Caco-2 (cell line): ENCODE results near the gene CALCOCO2. TPM values are rescaled to one million over a fixed set of nuclear protein-coding genes. Genes with fewer than 3 reads are reported as not detected.
"Not testable (repeated sequence)": the region's sequence is repeated elsewhere in the genome, so short reads cannot be mapped to it uniquely, and the experiment has no call there.

Source experiments
- BruUV-seq: library from RNA; stranded (reverse); fragments of 400-500 nt; replicated peaks from 2 replicates; lab custom pipeline; 2021; lab: Mats Ljungman, UMichigan
- CTCF ChIA-PET: fragments of 300-600 bp; sonication (Branson Sonifier 250); formaldehyde crosslinking; loops from one replicate; lab custom pipeline; 2022; ENCODE audit warnings: antibody characterized with exemption; lab: Charles Lee
- POLR2A ChIA-PET: fragments of 300-600 bp; sonication (Branson Sonifier 250); formaldehyde crosslinking; loops from one replicate; lab custom pipeline; 2022; ENCODE audit warnings: antibody characterized with exemption; lab: Charles Lee
- DNase-seq, 2 experiments: peaks; one replicate each; pipeline versions ENCODE4 v3.0.0 to v3.0.0-alpha.2; 2020 to 2022
- H3K27me3 ChIP-seq: replicated peaks from 2 replicates; pipeline ENCODE4 v1.6.0; 2011; ENCODE audit warnings: low read length; ENCODE audit not compliant: control insufficient read depth, insufficient read depth
- H3K36me3 ChIP-seq: 2 replicates; pipeline ENCODE4 v1.5.1; 2011; ENCODE audit warnings: low read length; ENCODE audit not compliant: control insufficient read depth, insufficient read depth
- H3K4me1 ChIP-seq: fragments of 250-450 bp; sonication (Bioruptor Pico); 2 replicates; pipeline ENCODE4 v1.5.1; 2020; ENCODE audit warnings: mild to moderate bottlenecking
- H3K4me3 ChIP-seq: 2 replicates; pipeline ENCODE4 v1.5.1; 2011; ENCODE audit warnings: low read depth, mild to moderate bottlenecking, control low read depth, low read length
- H3K9me3 ChIP-seq: fragments of 250-450 bp; sonication (Bioruptor Pico); 2 replicates; pipeline ENCODE4 v1.5.1; 2020; ENCODE audit warnings: mild to moderate bottlenecking, moderate library complexity
- H3K27ac Mint-ChIP-seq: one replicate; pipeline ENCODE4 v1.8.0; 2022; ENCODE audit warnings: mixed read lengths; ENCODE audit not compliant: unreplicated experiment
- H3K27me3 Mint-ChIP-seq: one replicate; pipeline ENCODE4 v1.8.0; 2022; ENCODE audit warnings: mixed read lengths; ENCODE audit not compliant: insufficient read depth, unreplicated experiment
- H3K36me3 Mint-ChIP-seq: one replicate; pipeline ENCODE4 v1.8.0; 2022; ENCODE audit warnings: mild to moderate bottlenecking, mixed read lengths; ENCODE audit not compliant: insufficient read depth, unreplicated experiment
- H3K4me1 Mint-ChIP-seq: one replicate; pipeline ENCODE4 v1.8.0; 2022; ENCODE audit warnings: low read depth, mixed read lengths; ENCODE audit not compliant: unreplicated experiment
- H3K4me3 Mint-ChIP-seq: one replicate; pipeline ENCODE4 v1.8.0; 2022; ENCODE audit warnings: mild to moderate bottlenecking, moderate library complexity, mixed read lengths; ENCODE audit not compliant: unreplicated experiment
- H3K9me3 Mint-ChIP-seq: one replicate; pipeline ENCODE4 v1.8.0; 2022; ENCODE audit warnings: mixed read lengths; ENCODE audit not compliant: unreplicated experiment
- intact Hi-C: fragments of 100-400 bp; cut with micrococcal nuclease; formaldehyde crosslinking; loops from one replicate; pipeline ENCODE4 v1.10.0; 2022; ENCODE audit not compliant: unreplicated experiment
- total RNA-seq: library from RNA; stranded (reverse); gene quantifications from 2 replicates; pipeline ENCODE4 v1.2.3, GENCODE V29; 2022
- TF ChIP-seq, protein P1 (sequence below), 2 experiments: fragments of 200-600 bp in 1 of 2; IDR thresholded peaks; 1 replicate in 1 of 2; 2 replicates in 1 of 2; pipeline versions ENCODE4 v1.5.1 to v1.8.0; 2011 to 2022; ENCODE audit warnings: antibody characterized with exemption in 1 of 2, control low read depth in 1 of 2, inconsistent platforms in 1 of 2, low read depth in 1 of 2, low read length in 1 of 2, mild to moderate bottlenecking in 1 of 2, moderate library complexity in 1 of 2; ENCODE audit not compliant: insufficient read depth in 1 of 2, severe bottlenecking in 1 of 2, unreplicated experiment in 1 of 2

The CALCOCO2 gene
- total RNA-seq, 1 experiment from 2014 or later = 233 TPM

- Histone ChIP-seq H3K9me3 (no peaks in the 10 kb centered on the region), H3K36me3 (no peaks in the 10 kb centered on the region), H3K4me3 (no peak overlapping the region), H3K4me1 (peaks cover 10% of the 10 kb centered on the region), H3K27me3 (no peaks in the 10 kb centered on the region)
- H3K27ac Mint-ChIP-seq = no peak overlapping the region
- no peak for DNase-seq
- H3K4me1 Mint-ChIP-seq = peaks cover 12% of the 10 kb centered on the region
- ChIA-PET POLR2A (no interaction called here), CTCF (interaction anchor here (0.5 to 31.3 kb wide), 6 partner anchors 10 to 242 kb away, joined by 3 to 1184 read pairs (median 5); no protein-coding TSS in a partner anchor)
- TF ChIP-seq, protein P1, sequence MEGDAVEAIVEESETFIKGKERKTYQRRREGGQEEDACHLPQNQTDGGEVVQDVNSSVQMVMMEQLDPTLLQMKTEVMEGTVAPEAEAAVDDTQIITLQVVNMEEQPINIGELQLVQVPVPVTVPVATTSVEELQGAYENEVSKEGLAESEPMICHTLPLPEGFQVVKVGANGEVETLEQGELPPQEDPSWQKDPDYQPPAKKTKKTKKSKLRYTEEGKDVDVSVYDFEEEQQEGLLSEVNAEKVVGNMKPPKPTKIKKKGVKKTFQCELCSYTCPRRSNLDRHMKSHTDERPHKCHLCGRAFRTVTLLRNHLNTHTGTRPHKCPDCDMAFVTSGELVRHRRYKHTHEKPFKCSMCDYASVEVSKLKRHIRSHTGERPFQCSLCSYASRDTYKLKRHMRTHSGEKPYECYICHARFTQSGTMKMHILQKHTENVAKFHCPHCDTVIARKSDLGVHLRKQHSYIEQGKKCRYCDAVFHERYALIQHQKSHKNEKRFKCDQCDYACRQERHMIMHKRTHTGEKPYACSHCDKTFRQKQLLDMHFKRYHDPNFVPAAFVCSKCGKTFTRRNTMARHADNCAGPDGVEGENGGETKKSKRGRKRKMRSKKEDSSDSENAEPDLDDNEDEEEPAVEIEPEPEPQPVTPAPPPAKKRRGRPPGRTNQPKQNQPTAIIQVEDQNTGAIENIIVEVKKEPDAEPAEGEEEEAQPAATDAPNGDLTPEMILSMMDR (IDR thresholded peaks at IDR 0.05; ENCODE audit: insufficient read depth in 1 of 2, low read depth in 1 of 2, low read length in 1 of 2, severe bottlenecking in 1 of 2, unreplicated experiment in 1 of 2) = no peak
- peak overlapping the region; percentile 8 for H3K4me3 Mint-ChIP-seq
- intact Hi-C loops = no loop called here
- H3K27me3 Mint-ChIP-seq = peaks cover 2% of the 10 kb centered on the region
- H3K36me3 Mint-ChIP-seq = no peaks in the 10 kb centered on the region
- no TSS peak for BruUV-seq
- H3K9me3 Mint-ChIP-seq = no peaks in the 10 kb centered on the region
Observed at GRCh38 chr17:48818361-48818841, 12.4 kb upstream of the CALCOCO2 start.

DNA sequence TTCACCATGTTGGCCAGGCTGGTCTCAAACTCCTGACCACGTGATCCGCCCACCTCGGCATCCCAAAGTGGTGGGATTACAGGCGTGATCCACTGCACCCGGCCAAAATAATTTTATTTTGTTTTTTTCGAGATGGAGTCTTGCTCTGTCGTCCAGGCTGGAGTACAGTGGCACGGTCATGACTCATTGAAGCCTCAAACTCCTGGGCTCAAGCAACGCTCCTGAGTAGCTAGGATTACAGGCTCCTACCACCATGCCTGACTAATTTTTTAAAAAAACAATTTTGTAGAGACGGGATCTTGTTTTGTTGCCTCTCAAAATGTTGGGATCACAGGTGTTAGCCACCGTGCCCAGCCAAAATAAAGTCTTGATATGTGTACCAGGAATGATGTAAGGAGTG, 11.4 kb upstream of the CALCOCO2 start:
- H3K4me1 Mint-ChIP-seq = peaks cover 15% of the 10 kb centered on the region
- no peak overlapping the region for H3K4me3 Mint-ChIP-seq
- Histone ChIP-seq H3K9me3 (no peaks in the 10 kb centered on the region), H3K36me3 (no peaks in the 10 kb centered on the region), H3K4me3 (no peak overlapping the region), H3K27me3 (no peaks in the 10 kb centered on the region), H3K4me1 (peaks cover 9% of the 10 kb centered on the region)
- H3K36me3 Mint-ChIP-seq = no peaks in the 10 kb centered on the region
- CTCF ChIA-PET = no interaction called here
- intact Hi-C loops = no loop called here
- H3K27ac Mint-ChIP-seq = no peak overlapping the region
- POLR2A ChIA-PET = no interaction called here
- peaks cover 2% of the 10 kb centered on the region for H3K27me3 Mint-ChIP-seq
- TF ChIP-seq, protein P1 (IDR thresholded peaks at IDR 0.05; ENCODE audit: insufficient read depth in 1 of 2, low read depth in 1 of 2, low read length in 1 of 2, severe bottlenecking in 1 of 2, unreplicated experiment in 1 of 2) = no peak
- H3K9me3 Mint-ChIP-seq = no peaks in the 10 kb centered on the region
- BruUV-seq = no TSS peak
- no peak for DNase-seq

DNA sequence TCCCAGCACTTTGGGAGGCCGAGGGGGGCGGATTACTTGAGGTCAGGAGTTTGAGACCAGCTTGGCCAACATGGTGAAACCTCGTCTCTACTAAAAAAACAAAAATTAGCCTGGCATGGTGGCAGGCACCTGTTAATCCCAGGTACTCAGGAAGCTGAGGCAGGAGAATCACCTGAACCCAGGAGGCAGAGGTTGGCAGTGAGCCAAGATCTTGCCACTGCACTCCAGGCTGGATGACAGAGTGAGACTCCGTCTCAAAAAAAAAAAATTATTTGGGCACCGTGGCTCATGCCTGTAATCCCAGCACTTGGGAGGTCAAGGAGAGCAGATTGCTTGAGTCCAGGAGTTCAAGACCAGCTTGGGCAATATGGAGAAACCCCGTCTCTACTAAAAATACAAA, 9.9 kb upstream of the CALCOCO2 start:
- H3K9me3 Mint-ChIP-seq, H3K4me3 Mint-ChIP-seq, H3K27ac Mint-ChIP-seq, DNase-seq, H3K36me3 Mint-ChIP-seq, H3K27me3 ChIP-seq, intact Hi-C loops, H3K36me3 ChIP-seq, BruUV-seq, H3K4me3 ChIP-seq, H3K9me3 ChIP-seq, H3K27me3 Mint-ChIP-seq: not testable (repeated sequence)
- H3K4me1 Mint-ChIP-seq = peaks cover 15% of the 10 kb centered on the region
- CTCF ChIA-PET = interaction anchor here (1.1 to 1.4 kb wide), 2 partner anchors 9 to 58 kb away, joined by 4 to 5 read pairs; no protein-coding TSS in a partner anchor
- peaks cover 14% of the 10 kb centered on the region for H3K4me1 ChIP-seq
- POLR2A ChIA-PET = interaction anchor here (0.6 kb wide), 1 partner anchor 56 kb away, joined by 3 read pairs; no protein-coding TSS in a partner anchor
